HL-60 (cell line): ENCODE measurements around the gene ADCYAP1R1.

Source experiments
- DNase-seq, 2 experiments: peaks; one replicate each; pipeline ENCODE4 v3.0.0-alpha.2; 2010 to 2020; ENCODE audit warnings: low read depth in 1 of 2, low spot score in 1 of 2
- H3K27ac ChIP-seq: fragments of 250-450 bp; sonication (Bioruptor Pico); replicated peaks from 2 replicates; pipeline ENCODE4 v1.5.1; 2020; ENCODE audit warnings: mild to moderate bottlenecking, moderate library complexity
- H3K27me3 ChIP-seq: fragments of 250-450 bp; sonication (Bioruptor Pico); 2 replicates; pipeline ENCODE4 v1.5.1; 2021; ENCODE audit warnings: mild to moderate bottlenecking, moderate library complexity; ENCODE audit not compliant: insufficient read depth, poor library complexity, severe bottlenecking
- H3K4me3 ChIP-seq: replicated peaks from 2 replicates; pipeline ENCODE4 v1.5.1; 2011; ENCODE audit warnings: mild to moderate bottlenecking, control low read depth, low read length; ENCODE audit not compliant: insufficient read depth
- GABPA ChIP-seq: IDR thresholded peaks from 2 replicates; pipeline ENCODE4 v1.6.1; 2012; ENCODE audit warnings: low read depth
- POLR2AphosphoS5 ChIP-seq: IDR thresholded peaks from 2 replicates; pipeline ENCODE4 v1.6.1; 2012; ENCODE audit warnings: low read depth
- SPI1 ChIP-seq: IDR thresholded peaks from 2 replicates; pipeline ENCODE4 v1.6.1; 2012; ENCODE audit warnings: low read depth, mild to moderate bottlenecking, borderline replicate concordance
- long read RNA-seq: library from polyadenylated mRNA; unstranded; transcript quantifications from one replicate; pipeline ENCODE4 v2.0.0, GENCODE V29; 2020
- TF ChIP-seq, protein P1 (sequence below): IDR thresholded peaks from one replicate; pipeline ENCODE4 v1.5.1; 2011; ENCODE audit warnings: low read length, control low read depth, inconsistent platforms; ENCODE audit not compliant: insufficient read depth
- TF ChIP-seq, protein P2 (sequence below): IDR thresholded peaks from 2 replicates; pipeline ENCODE4 v1.6.1; 2012; ENCODE audit warnings: low read depth; ENCODE audit not compliant: insufficient replicate concordance

Gene ADCYAP1R1
- long read RNA-seq = 0 reads

DNA sequence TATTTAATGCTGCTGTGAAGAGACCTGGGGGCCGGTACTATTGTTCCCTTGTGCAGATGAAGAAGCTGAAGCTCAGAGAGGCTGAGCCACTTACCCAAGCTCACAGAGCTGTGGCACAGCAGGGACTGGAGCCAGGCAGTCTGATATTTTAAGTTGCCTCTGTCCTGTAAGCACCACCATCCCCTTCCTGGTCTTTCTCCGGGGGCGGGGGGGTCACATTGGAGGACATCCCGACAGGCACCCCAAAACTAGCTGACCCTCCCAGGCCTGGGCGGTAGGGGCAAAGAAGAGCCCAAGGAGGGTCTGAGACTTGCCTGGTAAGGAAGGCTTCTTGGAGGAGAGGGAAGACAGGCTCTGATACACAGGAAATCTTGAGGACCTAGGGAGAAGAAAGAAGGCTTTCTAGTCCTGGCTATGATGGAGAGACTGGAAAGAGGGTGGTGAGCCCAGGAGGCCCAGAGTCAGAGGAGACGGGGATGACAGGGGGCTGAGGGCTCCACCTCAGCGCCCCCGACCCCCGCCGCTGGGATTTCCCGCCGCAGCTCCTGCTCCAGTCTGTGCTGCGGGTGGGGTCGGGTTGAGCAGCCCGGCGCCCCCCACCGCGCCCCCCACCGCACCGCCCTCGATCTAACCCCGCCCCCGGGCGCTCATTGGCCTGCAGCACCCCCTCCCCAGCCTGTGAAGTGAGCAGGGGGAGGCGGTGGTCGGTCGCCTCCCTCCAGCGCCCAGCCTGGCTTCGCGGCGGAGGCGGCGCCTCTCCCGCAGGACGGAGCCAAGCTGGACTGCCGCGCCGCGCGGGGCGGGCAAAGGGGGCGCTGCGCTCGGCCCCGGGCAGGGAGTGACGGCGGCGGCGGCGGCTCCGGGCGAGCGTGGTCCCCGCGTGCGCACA is at the start of gene ADCYAP1R1:
ADCYAP1R1 (plus strand) TSS at position 711 of the 889 bp plus-strand sequence. CDS start 10,957 bp downstream, outside the sequence.
- DNase-seq = no peak
- Histone ChIP-seq H3K4me3 (no peak within 1 kb of the TSS), H3K27ac (no peak within 1 kb of the TSS), H3K27me3 (peaks cover 14% of the 10 kb centered on the region)
- TF ChIP-seq, protein P1, sequence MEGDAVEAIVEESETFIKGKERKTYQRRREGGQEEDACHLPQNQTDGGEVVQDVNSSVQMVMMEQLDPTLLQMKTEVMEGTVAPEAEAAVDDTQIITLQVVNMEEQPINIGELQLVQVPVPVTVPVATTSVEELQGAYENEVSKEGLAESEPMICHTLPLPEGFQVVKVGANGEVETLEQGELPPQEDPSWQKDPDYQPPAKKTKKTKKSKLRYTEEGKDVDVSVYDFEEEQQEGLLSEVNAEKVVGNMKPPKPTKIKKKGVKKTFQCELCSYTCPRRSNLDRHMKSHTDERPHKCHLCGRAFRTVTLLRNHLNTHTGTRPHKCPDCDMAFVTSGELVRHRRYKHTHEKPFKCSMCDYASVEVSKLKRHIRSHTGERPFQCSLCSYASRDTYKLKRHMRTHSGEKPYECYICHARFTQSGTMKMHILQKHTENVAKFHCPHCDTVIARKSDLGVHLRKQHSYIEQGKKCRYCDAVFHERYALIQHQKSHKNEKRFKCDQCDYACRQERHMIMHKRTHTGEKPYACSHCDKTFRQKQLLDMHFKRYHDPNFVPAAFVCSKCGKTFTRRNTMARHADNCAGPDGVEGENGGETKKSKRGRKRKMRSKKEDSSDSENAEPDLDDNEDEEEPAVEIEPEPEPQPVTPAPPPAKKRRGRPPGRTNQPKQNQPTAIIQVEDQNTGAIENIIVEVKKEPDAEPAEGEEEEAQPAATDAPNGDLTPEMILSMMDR = no peak
- TF ChIP-seq, protein P2, sequence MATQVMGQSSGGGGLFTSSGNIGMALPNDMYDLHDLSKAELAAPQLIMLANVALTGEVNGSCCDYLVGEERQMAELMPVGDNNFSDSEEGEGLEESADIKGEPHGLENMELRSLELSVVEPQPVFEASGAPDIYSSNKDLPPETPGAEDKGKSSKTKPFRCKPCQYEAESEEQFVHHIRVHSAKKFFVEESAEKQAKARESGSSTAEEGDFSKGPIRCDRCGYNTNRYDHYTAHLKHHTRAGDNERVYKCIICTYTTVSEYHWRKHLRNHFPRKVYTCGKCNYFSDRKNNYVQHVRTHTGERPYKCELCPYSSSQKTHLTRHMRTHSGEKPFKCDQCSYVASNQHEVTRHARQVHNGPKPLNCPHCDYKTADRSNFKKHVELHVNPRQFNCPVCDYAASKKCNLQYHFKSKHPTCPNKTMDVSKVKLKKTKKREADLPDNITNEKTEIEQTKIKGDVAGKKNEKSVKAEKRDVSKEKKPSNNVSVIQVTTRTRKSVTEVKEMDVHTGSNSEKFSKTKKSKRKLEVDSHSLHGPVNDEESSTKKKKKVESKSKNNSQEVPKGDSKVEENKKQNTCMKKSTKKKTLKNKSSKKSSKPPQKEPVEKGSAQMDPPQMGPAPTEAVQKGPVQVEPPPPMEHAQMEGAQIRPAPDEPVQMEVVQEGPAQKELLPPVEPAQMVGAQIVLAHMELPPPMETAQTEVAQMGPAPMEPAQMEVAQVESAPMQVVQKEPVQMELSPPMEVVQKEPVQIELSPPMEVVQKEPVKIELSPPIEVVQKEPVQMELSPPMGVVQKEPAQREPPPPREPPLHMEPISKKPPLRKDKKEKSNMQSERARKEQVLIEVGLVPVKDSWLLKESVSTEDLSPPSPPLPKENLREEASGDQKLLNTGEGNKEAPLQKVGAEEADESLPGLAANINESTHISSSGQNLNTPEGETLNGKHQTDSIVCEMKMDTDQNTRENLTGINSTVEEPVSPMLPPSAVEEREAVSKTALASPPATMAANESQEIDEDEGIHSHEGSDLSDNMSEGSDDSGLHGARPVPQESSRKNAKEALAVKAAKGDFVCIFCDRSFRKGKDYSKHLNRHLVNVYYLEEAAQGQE = no peak
- TF ChIP-seq POLR2AphosphoS5 (no peak), GABPA (no peak), SPI1 (no peak)

DNA sequence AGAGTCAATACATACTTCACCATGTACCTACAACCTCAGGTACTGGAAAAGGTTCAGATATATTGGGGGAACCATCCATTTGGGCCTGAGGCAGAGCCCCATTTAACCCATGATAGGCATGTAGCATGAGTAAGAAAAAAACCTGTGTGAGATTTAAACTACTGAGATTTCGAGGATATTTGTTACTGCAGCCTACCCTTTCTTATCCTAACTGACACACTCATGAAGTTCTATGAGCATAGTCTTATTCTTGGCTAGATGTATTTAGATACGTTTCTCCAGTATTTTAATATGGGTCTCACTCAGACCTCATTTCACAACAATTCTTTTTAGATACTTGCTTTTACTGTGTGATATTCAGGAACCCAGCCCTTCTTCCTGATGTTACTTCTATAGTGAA is 49.0 kb upstream of the ADCYAP1R1 start:
- no peaks in the 10 kb centered on the region for H3K27me3 ChIP-seq
- no peak overlapping the region for H3K4me3 ChIP-seq
- TF ChIP-seq SPI1 (no peak), POLR2AphosphoS5 (no peak), GABPA (no peak)
- TF ChIP-seq, protein P2 = no peak
- TF ChIP-seq, protein P1 = no peak
- no peak for DNase-seq
- H3K27ac ChIP-seq = no peak overlapping the region

DNA sequence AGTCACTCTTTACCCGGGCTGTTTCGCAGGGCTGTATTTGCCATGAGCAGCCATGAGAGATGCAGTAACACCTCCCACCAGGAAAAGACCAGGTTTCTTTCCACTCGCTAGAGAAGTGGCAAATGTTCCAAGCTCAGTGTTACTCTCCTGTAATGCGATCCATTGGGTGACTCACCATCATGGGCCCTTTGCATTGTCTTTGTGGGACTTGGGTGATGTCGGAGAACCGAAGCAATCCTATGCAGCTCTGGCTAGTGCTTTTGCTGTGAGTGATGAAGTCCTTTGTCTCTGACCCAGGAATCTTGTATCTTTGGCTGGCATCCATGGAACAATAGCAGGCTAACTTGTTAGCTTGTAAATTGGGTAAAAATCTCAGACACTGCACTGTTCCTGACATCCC is 48.4 kb upstream of the ADCYAP1R1 start:
- H3K27me3 ChIP-seq = no peaks in the 10 kb centered on the region
- TF ChIP-seq SPI1 = no peak
- TF ChIP-seq GABPA = no peak
- TF ChIP-seq, protein P2 = no peak
- no peak for TF ChIP-seq POLR2AphosphoS5
- TF ChIP-seq, protein P1 = no peak
- no peak overlapping the region for H3K4me3 ChIP-seq
- no peak overlapping the region for H3K27ac ChIP-seq
- DNase-seq = no peak
